Kidney epithelial cell (primary cell): Measurements from ENCODE around the gene FBXL4. TPM values are rescaled to one million over a fixed set of nuclear protein-coding genes. Genes with fewer than 3 reads are reported as not detected.

Source experiments
- DNase-seq: peaks from one replicate; pipeline ENCODE4 v3.0.0-alpha.2; 2010; ENCODE audit warnings: low read depth
- H3K27me3 ChIP-seq: 2 replicates; pipeline ENCODE4 v1.6.0; 2011; ENCODE audit warnings: low read length; ENCODE audit not compliant: control insufficient read depth, insufficient read depth
- H3K36me3 ChIP-seq: 2 replicates; pipeline ENCODE4 v1.5.1; 2011; ENCODE audit warnings: low read length; ENCODE audit not compliant: control insufficient read depth, insufficient read depth
- H3K4me3 ChIP-seq: 2 replicates; pipeline ENCODE4 v1.5.1; 2011; ENCODE audit warnings: low read depth, mild to moderate bottlenecking, control low read depth, low read length
- CTCF ChIP-seq: IDR thresholded peaks from 2 replicates; pipeline ENCODE4 v1.5.1; 2011; ENCODE audit warnings: mild to moderate bottlenecking, moderate library complexity, low read length, control low read depth, inconsistent platforms; ENCODE audit not compliant: insufficient read depth, poor library complexity, severe bottlenecking
- total RNA-seq: library from RNA; depleted of rRNA; stranded (reverse); fragments of >200 nt; gene quantifications from 2 replicates; pipeline ENCODE4 v1.2.3, GENCODE V29; 2015

FBXL4 gene
- total RNA-seq, 1 donor from 2014 or later, result 15.4 TPM

GRCh38 chr6:98937351-98937750 lies 10.4 kb downstream of the FBXL4 start:
- no peak for TF ChIP-seq CTCF
- Histone ChIP-seq H3K27me3 (no peaks in the 10 kb centered on the region), H3K36me3 (no peaks in the 10 kb centered on the region), H3K4me3 (no peak overlapping the region)
- DNase-seq, result no peak

GRCh38 chr6:98932381-98932780 lies 15.4 kb downstream of the FBXL4 start:
- no peak for TF ChIP-seq CTCF
- Histone ChIP-seq H3K4me3 (no peak overlapping the region), H3K36me3 (no peaks in the 10 kb centered on the region), H3K27me3 (no peaks in the 10 kb centered on the region)
- no peak for DNase-seq

- no peaks in the 10 kb centered on the region for H3K36me3 ChIP-seq
- no peak for DNase-seq
Measured at GRCh38 chr6:98931696-98932095, 16.1 kb downstream of the FBXL4 start.

GRCh38 chr6:98929498-98930060 lies 18.2 kb downstream of the FBXL4 start:
- no peak overlapping the region for H3K4me3 ChIP-seq
- no peaks in the 10 kb centered on the region for H3K27me3 ChIP-seq
- H3K36me3 ChIP-seq, result no peaks in the 10 kb centered on the region
- DNase-seq, result no peak
- TF ChIP-seq CTCF, result no peak

More at GRCh38 chr6:98931696-98932095, 16.1 kb downstream of the FBXL4 start:
- no peaks in the 10 kb centered on the region for H3K27me3 ChIP-seq
- no peak for TF ChIP-seq CTCF
- no peak overlapping the region for H3K4me3 ChIP-seq

GRCh38 chr6:98928688-98929087 lies 19.1 kb downstream of the FBXL4 start:
- DNase-seq, result no peak
- TF ChIP-seq CTCF, result no peak
- Histone ChIP-seq H3K4me3 (no peak overlapping the region), H3K27me3 (no peaks in the 10 kb centered on the region), H3K36me3 (no peaks in the 10 kb centered on the region)

GRCh38 chr6:98927534-98927933 lies 20.2 kb downstream of the FBXL4 start:
- no peak for TF ChIP-seq CTCF
- no peaks in the 10 kb centered on the region for H3K36me3 ChIP-seq
- no peak overlapping the region for H3K4me3 ChIP-seq
- DNase-seq, result peak; percentile 44
- H3K27me3 ChIP-seq, result no peaks in the 10 kb centered on the region
